ENCODE measurements around the gene DOCK9. TPM values are rescaled to one million over a fixed set of nuclear protein-coding genes. Genes with fewer than 3 reads are reported as not detected.

DOCK9 gene
- polyA plus RNA-seq, 3 donors: 0.01 TPM; not detected in 2

- no peak overlapping the region for H3K4me2 ChIP-seq (replicated peaks; ENCODE audit: extremely low read depth, low read length, poor library complexity, severe bottlenecking)
- no CpG with 5 or more reads among the region's 1 CpG for WGBS (ENCODE audit: insufficient coverage)
- H3K79me2 ChIP-seq (ENCODE audit: insufficient read depth, low read length): no peaks in the 10 kb centered on the region
- H3K36me3 Mint-ChIP-seq: no peaks in the 10 kb centered on the region
- TF ChIP-seq CTCF (IDR thresholded peaks at IDR 0.05): no peak
- no peak overlapping the region for H2AFZ ChIP-seq (ENCODE audit: insufficient read depth, low read depth, low read length, poor library complexity, severe bottlenecking)
- H3K36me3 ChIP-seq (replicated peaks in 1 of 2; ENCODE audit: control insufficient read depth in 1 of 2, insufficient read depth in 2 of 2, low read length in 2 of 2): no peaks in the 10 kb centered on the region
- H3K9me3 Mint-ChIP-seq: peaks cover 0 to 2% (median 0%) of the 10 kb centered on the region in 7 donors
- H4K20me1 ChIP-seq (ENCODE audit: insufficient read depth, low read length): no peaks in the 10 kb centered on the region
- intact Hi-C loops (cut with micrococcal nuclease): loop anchor here in 1 of 2 donors (10.0 kb wide), 1 partner anchor 399 kb away; no protein-coding TSS in a partner anchor
- no peak for DNase-seq
- no peaks in the 10 kb centered on the region for H3K4me1 ChIP-seq (ENCODE audit: control insufficient read depth in 1 of 2, insufficient read depth in 2 of 2, low read length in 2 of 2)
- H3K4me3 ChIP-seq (replicated peaks in 1 of 3; ENCODE audit: low read depth in 2 of 3, low read length in 3 of 3): no peak overlapping the region
- H3K9me3 ChIP-seq (replicated peaks in 1 of 2; ENCODE audit: control insufficient read depth in 1 of 2, insufficient read depth in 1 of 2, low read length in 2 of 2): no peaks in the 10 kb centered on the region
- no peak overlapping the region for H3K27ac ChIP-seq (ENCODE audit: low read depth in 1 of 2, low read length in 2 of 2)
- peaks cover 7 to 27% (median 12%) of the 10 kb centered on the region in 3 donors for H3K27me3 Mint-ChIP-seq (ENCODE audit: low read depth in 3 of 3)
- no peak overlapping the region for H3K4me3 Mint-ChIP-seq
- H3K27me3 ChIP-seq (ENCODE audit: control insufficient read depth in 2 of 2, insufficient read depth in 2 of 2, low read length in 2 of 2): peaks cover 6 to 13% of the 10 kb centered on the region in 2 donors
- no peak overlapping the region for H3K9ac ChIP-seq (ENCODE audit: insufficient read depth, low read length, poor library complexity, severe bottlenecking)
- H3K4me1 Mint-ChIP-seq: no peaks in the 10 kb centered on the region
- no peak overlapping the region for H3K27ac Mint-ChIP-seq
Observed at GRCh38 chr13:98844021-98844420, 133.8 kb downstream of the DOCK9 start.

GRCh38 chr13:98843482-98843877 is 134.4 kb downstream of the DOCK9 start:
- Histone ChIP-seq H3K27me3 (ENCODE audit: control insufficient read depth in 2 of 2, insufficient read depth in 2 of 2, low read length in 2 of 2) (peaks cover 6 to 13% of the 10 kb centered on the region in 2 donors), H3K9me3 (replicated peaks in 1 of 2; ENCODE audit: control insufficient read depth in 1 of 2, insufficient read depth in 1 of 2, low read length in 2 of 2) (no peaks in the 10 kb centered on the region), H3K4me1 (ENCODE audit: control insufficient read depth in 1 of 2, insufficient read depth in 2 of 2, low read length in 2 of 2) (no peaks in the 10 kb centered on the region), H4K20me1 (ENCODE audit: insufficient read depth, low read length) (no peaks in the 10 kb centered on the region), H3K4me2 (replicated peaks; ENCODE audit: extremely low read depth, low read length, poor library complexity, severe bottlenecking) (no peak overlapping the region), H2AFZ (ENCODE audit: insufficient read depth, low read depth, low read length, poor library complexity, severe bottlenecking) (no peak overlapping the region), H3K27ac (ENCODE audit: low read depth in 1 of 2, low read length in 2 of 2) (no peak overlapping the region), H3K79me2 (ENCODE audit: insufficient read depth, low read length) (no peaks in the 10 kb centered on the region), H3K9ac (ENCODE audit: insufficient read depth, low read length, poor library complexity, severe bottlenecking) (no peak overlapping the region), H3K4me3 (replicated peaks in 1 of 3; ENCODE audit: low read depth in 2 of 3, low read length in 3 of 3) (no peak overlapping the region), H3K36me3 (replicated peaks in 1 of 2; ENCODE audit: control insufficient read depth in 1 of 2, insufficient read depth in 2 of 2, low read length in 2 of 2) (no peaks in the 10 kb centered on the region)
- no peaks in the 10 kb centered on the region for H3K36me3 Mint-ChIP-seq
- 50% methylated on average over 2 of the region's 3 CpGs for WGBS (ENCODE audit: insufficient coverage)
- DNase-seq: no peak
- TF ChIP-seq CTCF (IDR thresholded peaks at IDR 0.05): no peak
- H3K4me3 Mint-ChIP-seq: peak overlapping the region in 1 of 2 donors; percentile 61
- intact Hi-C loops (cut with micrococcal nuclease): loop anchor here in 1 of 2 donors (10.0 kb wide), 1 partner anchor 399 kb away; no protein-coding TSS in a partner anchor
- H3K27ac Mint-ChIP-seq: peak overlapping the region in 1 of 7 donors; percentile 58
- peaks cover 0 to 2% (median 0%) of the 10 kb centered on the region in 7 donors for H3K9me3 Mint-ChIP-seq
- H3K4me1 Mint-ChIP-seq: no peaks in the 10 kb centered on the region
- peaks cover 7 to 27% (median 12%) of the 10 kb centered on the region in 3 donors for H3K27me3 Mint-ChIP-seq (ENCODE audit: low read depth in 3 of 3)

All from CD14-positive monocyte (primary cell).